ENCODE results near the gene CHAF1A.

Gene CHAF1A

DNA sequence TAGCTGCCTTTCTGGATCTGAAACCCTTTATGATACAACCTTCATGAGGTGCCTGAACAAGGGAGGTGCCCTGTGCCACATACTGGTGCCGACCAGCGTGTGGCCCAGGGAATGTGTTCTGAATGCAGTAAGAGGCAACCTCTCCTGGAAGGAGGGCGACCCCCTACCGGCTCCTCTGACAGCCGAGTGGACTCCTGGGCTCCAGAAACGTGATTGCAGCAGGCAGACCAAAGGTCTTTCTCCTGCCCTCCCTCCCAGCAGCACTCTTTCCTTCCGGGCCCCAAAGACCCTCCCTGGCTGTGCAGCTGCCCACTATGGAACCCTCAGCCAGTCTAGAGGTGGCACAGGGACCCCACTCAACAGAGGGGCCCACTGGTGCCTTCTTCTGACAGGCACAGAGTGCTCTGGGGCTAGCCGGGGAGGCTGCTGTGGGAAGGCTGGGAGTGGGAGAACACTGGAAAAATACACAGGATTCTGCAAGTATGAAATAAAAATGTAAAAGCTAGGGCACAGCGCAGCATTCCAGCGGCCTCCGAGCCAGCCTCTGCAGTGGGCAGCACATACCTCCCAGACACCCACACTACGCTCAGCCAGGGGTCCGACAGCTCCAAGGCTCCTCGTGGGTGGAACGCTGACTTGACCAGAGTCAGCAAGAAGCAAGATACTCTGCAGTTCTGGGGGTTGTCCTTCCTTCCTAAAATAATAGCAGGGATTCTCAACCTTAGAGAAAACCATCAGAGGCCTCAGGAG lies 17.0 kb upstream of the CHAF1A start:
- H3K4me1 Mint-ChIP-seq (ENCODE audit: low read depth), result peaks cover 25% of the 10 kb centered on the region
- H3K4me3 Mint-ChIP-seq, result no peak overlapping the region
- H3K27ac Mint-ChIP-seq, result no peak overlapping the region
- no peaks in the 10 kb centered on the region for H3K27me3 Mint-ChIP-seq (ENCODE audit: low read depth)
- H3K9me3 Mint-ChIP-seq, result no peaks in the 10 kb centered on the region
- H3K36me3 Mint-ChIP-seq (ENCODE audit: low read depth), result peaks cover 10% of the 10 kb centered on the region

DNA sequence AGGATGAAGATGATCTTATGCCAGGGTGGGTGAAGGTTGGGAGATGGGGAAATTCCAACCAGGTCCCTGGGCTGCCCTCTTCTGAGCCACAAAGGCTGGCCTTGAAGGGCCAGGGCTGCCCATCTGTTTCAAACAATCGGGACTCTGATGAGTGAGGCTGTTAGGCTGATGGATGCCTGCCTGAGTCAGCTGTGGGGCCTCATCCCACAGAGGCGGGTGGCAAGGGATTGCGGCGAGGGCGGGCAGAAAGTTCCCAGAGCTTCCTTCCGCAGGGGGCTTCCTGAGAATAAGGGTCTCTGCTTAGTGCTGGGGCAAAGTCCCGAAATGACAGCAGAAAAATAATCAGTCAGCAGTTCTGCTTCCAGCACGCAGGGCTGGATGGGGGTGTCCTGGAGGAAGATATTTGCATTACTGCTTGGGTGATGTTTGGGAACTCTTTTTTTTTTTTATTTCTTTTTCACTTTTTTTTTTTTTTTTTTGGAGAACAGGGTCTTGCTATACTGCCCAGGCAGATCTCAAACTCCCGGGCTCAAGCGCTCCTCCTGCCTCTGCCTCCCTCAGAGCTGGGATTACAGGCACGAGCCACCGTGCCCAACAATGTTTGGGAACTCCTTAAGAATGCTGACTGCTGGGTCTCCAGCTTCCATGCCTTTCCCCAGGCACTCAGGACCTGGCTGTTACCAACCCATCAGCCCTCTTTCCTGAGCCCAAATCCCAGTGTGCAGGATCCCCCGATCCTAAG lies 16.2 kb upstream of the CHAF1A start:
- peaks cover 22% of the 10 kb centered on the region for H3K4me1 Mint-ChIP-seq (ENCODE audit: low read depth)
- H3K36me3 Mint-ChIP-seq (ENCODE audit: low read depth), result peaks cover 7% of the 10 kb centered on the region
- no peak overlapping the region for H3K27ac Mint-ChIP-seq
- no peaks in the 10 kb centered on the region for H3K9me3 Mint-ChIP-seq
- no peak overlapping the region for H3K4me3 Mint-ChIP-seq
- H3K27me3 Mint-ChIP-seq (ENCODE audit: low read depth), result no peaks in the 10 kb centered on the region

GRCh38 chr19:4388337-4389063 lies 13.9 kb upstream of the CHAF1A start:
- no peak overlapping the region for H3K4me3 Mint-ChIP-seq
- peaks cover 18% of the 10 kb centered on the region for H3K4me1 Mint-ChIP-seq (ENCODE audit: low read depth)

DNA sequence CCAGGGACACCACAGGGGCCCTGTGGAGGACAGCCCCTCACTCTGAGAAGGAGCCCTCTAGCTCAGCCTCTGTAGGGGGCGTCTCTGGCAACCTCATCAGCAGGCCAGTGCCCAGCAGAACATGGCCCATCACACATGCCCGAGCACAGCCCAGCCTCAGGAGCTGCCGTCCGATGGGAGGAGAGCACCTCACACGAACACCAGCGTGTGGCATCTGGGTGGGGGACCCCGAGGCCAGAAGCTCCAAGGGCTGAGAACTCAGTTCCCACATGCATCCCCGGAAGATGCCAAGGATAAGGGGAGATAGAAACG lies 13.4 kb upstream of the CHAF1A start:
- Mint-ChIP-seq H3K36me3 (ENCODE audit: low read depth) (peaks cover 10% of the 10 kb centered on the region), H3K4me1 (ENCODE audit: low read depth) (peaks cover 20% of the 10 kb centered on the region), H3K9me3 (no peaks in the 10 kb centered on the region), H3K27me3 (ENCODE audit: low read depth) (no peaks in the 10 kb centered on the region), H3K27ac (no peak overlapping the region), H3K4me3 (no peak overlapping the region)

More at GRCh38 chr19:4388337-4389063, 13.9 kb upstream of the CHAF1A start:
- H3K27me3 Mint-ChIP-seq (ENCODE audit: low read depth), result no peaks in the 10 kb centered on the region
- peak overlapping the region; percentile 26 for H3K27ac Mint-ChIP-seq
- H3K36me3 Mint-ChIP-seq (ENCODE audit: low read depth), result peaks cover 7% of the 10 kb centered on the region
- H3K9me3 Mint-ChIP-seq, result no peaks in the 10 kb centered on the region

- no peak overlapping the region for H3K4me3 Mint-ChIP-seq
- no peaks in the 10 kb centered on the region for H3K27me3 Mint-ChIP-seq (ENCODE audit: low read depth)
- no peak overlapping the region for H3K27ac Mint-ChIP-seq
- H3K4me1 Mint-ChIP-seq (ENCODE audit: low read depth), result peaks cover 26% of the 10 kb centered on the region
- H3K36me3 Mint-ChIP-seq (ENCODE audit: low read depth), result peaks cover 14% of the 10 kb centered on the region
- no peaks in the 10 kb centered on the region for H3K9me3 Mint-ChIP-seq
Observed at GRCh38 chr19:4389511-4390016, 12.9 kb upstream of the CHAF1A start.

- Mint-ChIP-seq H3K27me3 (ENCODE audit: low read depth) (no peaks in the 10 kb centered on the region), H3K9me3 (no peaks in the 10 kb centered on the region), H3K36me3 (ENCODE audit: low read depth) (peaks cover 16% of the 10 kb centered on the region), H3K4me1 (ENCODE audit: low read depth) (peaks cover 31% of the 10 kb centered on the region), H3K27ac (peak overlapping the region; percentile 77), H3K4me3 (peak overlapping the region; percentile 72)
Observed at GRCh38 chr19:4390017-4390566, 12.3 kb upstream of the CHAF1A start.

DNA sequence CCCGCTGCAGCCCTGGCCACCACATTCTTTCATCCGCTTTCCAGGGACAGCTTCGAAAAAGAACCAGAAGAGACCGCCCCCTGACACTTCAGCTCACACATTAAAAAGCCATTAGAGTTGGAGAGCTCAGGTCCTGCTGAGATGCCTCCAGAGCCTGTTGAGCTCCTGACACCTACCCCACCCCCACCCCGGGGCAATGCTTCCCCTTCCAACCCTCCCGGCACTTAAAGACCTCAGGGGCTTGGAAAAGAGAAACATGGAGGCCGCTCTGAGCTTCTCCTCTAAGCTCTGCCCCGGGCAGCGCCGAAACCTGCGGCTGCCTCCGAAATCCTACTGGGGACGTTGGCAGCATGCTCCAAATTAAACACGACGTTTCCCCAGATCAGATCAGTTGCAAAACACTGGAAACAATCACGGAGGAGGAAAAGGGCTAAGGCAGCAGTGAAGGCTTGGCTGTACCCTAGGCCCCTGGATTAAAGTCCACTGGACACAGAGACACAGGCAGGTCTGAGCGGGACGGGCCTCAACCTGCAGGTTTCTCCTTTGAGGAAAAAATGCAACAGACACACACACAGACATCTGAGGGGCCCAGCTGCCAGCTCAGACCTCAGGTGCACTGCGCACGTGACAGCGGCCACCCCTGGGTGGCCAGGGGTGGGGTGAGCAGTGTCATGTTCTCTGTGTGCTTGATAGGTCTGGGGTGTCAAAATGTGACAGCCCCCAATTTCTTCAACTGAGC lies 11.7 kb upstream of the CHAF1A start:
- no peak overlapping the region for H3K4me3 Mint-ChIP-seq
- H3K27ac Mint-ChIP-seq, result no peak overlapping the region
- H3K27me3 Mint-ChIP-seq (ENCODE audit: low read depth), result no peaks in the 10 kb centered on the region

GRCh38 chr19:4391306-4391693 lies 11.1 kb upstream of the CHAF1A start:
- H3K36me3 Mint-ChIP-seq (ENCODE audit: low read depth), result peaks cover 23% of the 10 kb centered on the region
- H3K9me3 Mint-ChIP-seq, result no peaks in the 10 kb centered on the region
- H3K27ac Mint-ChIP-seq, result no peak overlapping the region
- peaks cover 38% of the 10 kb centered on the region for H3K4me1 Mint-ChIP-seq (ENCODE audit: low read depth)
- no peaks in the 10 kb centered on the region for H3K27me3 Mint-ChIP-seq (ENCODE audit: low read depth)
- H3K4me3 Mint-ChIP-seq, result no peak overlapping the region

More for the DNA sequence above, 11.7 kb upstream of the CHAF1A start:
- Mint-ChIP-seq H3K9me3 (no peaks in the 10 kb centered on the region), H3K36me3 (ENCODE audit: low read depth) (peaks cover 21% of the 10 kb centered on the region), H3K4me1 (ENCODE audit: low read depth) (peaks cover 35% of the 10 kb centered on the region)

DNA sequence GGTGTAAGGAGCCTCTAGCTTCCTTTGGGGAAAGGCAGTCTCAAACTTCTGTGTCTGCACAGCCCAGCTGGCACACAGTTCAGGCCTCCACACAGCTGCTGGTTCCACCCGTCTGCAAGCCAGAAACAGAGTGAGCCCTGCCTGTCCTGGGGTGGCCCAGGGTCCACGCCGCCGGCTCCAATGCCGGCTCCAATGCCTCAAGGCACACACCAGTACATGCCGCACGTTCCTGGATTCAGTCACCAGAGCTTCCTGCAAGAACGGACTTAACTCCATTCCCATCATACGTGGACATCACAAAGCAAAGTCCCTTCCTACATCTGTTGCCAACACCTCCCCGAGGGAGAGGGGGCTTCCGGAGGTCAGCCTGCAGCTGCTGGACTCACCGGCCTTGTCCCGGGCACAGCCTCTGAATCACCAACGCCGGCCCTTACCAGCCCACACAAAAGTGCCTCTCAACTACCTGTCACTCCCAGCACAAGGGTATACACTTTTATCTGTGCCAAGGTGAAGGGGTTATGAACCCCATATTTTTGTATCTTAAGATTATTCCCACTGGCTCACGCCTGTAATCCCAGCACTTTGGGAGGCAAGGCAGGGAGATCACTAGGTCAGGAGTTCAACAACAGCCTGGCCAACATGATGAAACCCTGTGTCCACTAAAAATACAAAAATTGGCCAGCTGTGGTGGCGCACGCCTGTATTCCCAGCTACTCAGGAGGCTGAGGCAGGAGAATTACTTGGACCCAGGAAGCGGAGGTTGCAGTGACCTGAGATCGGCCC lies 10.5 kb upstream of the CHAF1A start:
- no peak overlapping the region for H3K27ac Mint-ChIP-seq
- no peaks in the 10 kb centered on the region for H3K27me3 Mint-ChIP-seq (ENCODE audit: low read depth)
- H3K4me1 Mint-ChIP-seq (ENCODE audit: low read depth), result peaks cover 42% of the 10 kb centered on the region
- H3K4me3 Mint-ChIP-seq, result no peak overlapping the region
- no peaks in the 10 kb centered on the region for H3K9me3 Mint-ChIP-seq
- peaks cover 28% of the 10 kb centered on the region for H3K36me3 Mint-ChIP-seq (ENCODE audit: low read depth)

DNA sequence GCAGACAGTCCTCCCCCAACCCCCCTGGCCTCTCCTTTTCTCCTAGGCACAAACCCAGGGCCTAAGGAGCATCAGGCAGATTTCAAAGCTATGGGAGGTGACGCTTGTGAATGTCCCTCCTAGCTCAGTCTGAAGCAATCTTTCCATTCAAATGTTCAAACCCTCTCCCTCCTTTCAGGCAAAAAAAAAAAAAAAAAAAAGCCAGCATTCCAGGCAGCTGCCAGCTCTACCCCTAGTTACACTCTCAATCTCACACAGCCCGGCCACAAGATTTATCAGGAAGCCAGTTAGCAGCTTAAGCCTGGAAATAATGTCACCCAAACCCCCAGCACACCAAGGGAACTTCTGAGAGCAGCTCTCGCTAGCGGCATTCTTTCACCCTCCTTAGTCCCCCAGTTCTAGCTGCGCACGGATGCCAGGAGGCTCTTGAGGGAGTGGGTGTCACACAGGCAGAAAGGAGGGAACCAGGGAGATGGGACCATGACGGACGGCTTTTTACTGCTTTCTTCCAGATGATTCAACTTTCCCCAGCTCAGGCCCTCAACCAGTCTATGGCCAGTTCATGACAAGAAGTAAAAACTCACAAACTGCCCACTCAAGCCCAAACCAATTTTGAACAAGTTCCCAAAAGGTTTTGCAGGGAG lies 8.4 kb upstream of the CHAF1A start:
- no peak overlapping the region for H3K4me3 Mint-ChIP-seq
- peaks cover 25% of the 10 kb centered on the region for H3K36me3 Mint-ChIP-seq (ENCODE audit: low read depth)
- H3K4me1 Mint-ChIP-seq (ENCODE audit: low read depth), result peaks cover 48% of the 10 kb centered on the region
- H3K27ac Mint-ChIP-seq, result peak overlapping the region; percentile 77
- no peaks in the 10 kb centered on the region for H3K27me3 Mint-ChIP-seq (ENCODE audit: low read depth)
- H3K9me3 Mint-ChIP-seq, result no peaks in the 10 kb centered on the region

DNA sequence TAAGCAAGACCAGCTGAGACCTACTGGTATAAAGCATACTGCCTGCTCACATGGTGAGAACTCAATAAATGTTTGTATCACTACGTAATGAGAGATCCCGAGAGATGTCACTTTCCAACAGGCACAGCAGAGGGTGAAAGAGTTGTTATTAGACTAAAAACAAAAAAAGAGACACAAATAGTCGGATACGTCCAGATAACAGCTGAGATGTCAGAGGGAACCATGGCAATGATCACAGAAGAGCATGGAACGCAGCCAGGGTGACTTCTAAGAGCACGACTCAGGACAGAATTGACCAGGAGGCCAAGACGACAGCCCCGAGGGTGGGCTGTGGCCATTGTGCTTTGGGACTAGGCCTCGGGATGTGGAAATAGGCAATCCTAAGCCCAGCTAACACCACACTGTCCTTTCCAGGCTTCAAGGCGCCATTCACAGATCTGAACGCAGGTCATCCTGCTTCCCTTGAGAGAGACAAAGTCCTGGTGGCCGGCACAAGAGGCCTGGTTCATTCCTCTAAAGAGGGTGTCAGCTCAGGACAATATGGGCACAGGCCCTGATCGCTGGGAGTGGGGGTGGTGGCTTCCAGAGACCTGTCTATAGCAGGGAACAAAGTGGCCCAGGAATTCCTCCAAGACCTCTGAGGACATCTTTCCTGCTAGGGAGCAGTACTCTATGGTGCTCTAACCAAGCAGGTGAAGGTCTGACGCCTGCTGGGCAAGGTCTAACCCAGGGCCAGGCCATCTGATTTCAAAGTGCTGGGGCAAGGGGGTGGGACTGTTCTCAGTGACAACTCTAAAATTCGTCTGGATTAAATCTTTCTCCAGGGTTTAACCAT lies 5.3 kb upstream of the CHAF1A start:
- H3K4me3 Mint-ChIP-seq, result no peak overlapping the region
- H3K27ac Mint-ChIP-seq, result no peak overlapping the region
- H3K9me3 Mint-ChIP-seq, result no peaks in the 10 kb centered on the region
- peaks cover 47% of the 10 kb centered on the region for H3K4me1 Mint-ChIP-seq (ENCODE audit: low read depth)
- no peaks in the 10 kb centered on the region for H3K27me3 Mint-ChIP-seq (ENCODE audit: low read depth)
- peaks cover 23% of the 10 kb centered on the region for H3K36me3 Mint-ChIP-seq (ENCODE audit: low read depth)

DNA sequence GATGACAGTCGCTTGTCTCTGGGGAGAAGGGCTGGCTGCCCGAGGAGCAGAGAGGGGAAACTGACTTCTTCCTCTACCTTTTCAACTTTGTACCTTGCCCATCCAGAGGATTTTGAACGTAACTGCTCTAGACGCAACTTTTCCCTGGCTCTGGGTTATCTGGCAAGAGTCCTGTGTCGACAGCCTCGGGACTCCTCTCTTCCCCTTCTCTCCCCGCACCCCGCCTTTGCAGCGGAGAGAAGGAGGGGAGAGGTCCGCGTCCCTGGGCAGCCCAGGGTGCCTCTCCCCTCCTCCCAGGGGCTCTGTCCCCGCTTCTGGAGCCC lies 2.7 kb upstream of the CHAF1A start:
- Mint-ChIP-seq H3K4me1 (ENCODE audit: low read depth) (peaks cover 50% of the 10 kb centered on the region), H3K36me3 (ENCODE audit: low read depth) (peaks cover 19% of the 10 kb centered on the region), H3K9me3 (no peaks in the 10 kb centered on the region)

More for the DNA sequence above, 2.7 kb upstream of the CHAF1A start:
- Mint-ChIP-seq H3K27me3 (ENCODE audit: low read depth) (no peaks in the 10 kb centered on the region), H3K27ac (peak overlapping the region; percentile 87), H3K4me3 (peak overlapping the region; percentile 92)

Data from T-helper 1 cell treated with Interleukin-12 subunit alpha and Interleukin-12 subunit beta and Interleukin-4 antibody, amounts not matched to agents 30 μg/mL and 1 μg/mL, for 36 hours (primary cell).